Neural progenitor cell (in vitro differentiated cells): Measurements from ENCODE around the gene PPARGC1A. TPM values are rescaled to one million over a fixed set of nuclear protein-coding genes. Genes with fewer than 3 reads are reported as not detected.

Source experiments
- DNase-seq: peaks from one replicate; pipeline ENCODE4 v3.0.0-alpha.2; 2016; ENCODE audit warnings: low spot score
- H2AFZ ChIP-seq: fragments of 200-600 bp; sonication (generic); replicated peaks from 2 replicates; pipeline ENCODE4 v1.6.1; 2016; ENCODE audit warnings: antibody characterized with exemption
- H3F3A ChIP-seq: fragments of 200-600 bp; sonication (generic); 2 replicates; pipeline ENCODE4 v1.6.1; 2016; ENCODE audit warnings: antibody characterized with exemption, low read depth
- H3K27ac ChIP-seq: fragments of 200-600 bp; sonication (generic); 2 replicates; pipeline ENCODE4 v1.5.1; 2016; ENCODE audit warnings: mild to moderate bottlenecking
- H3K27me3 ChIP-seq: fragments of 200-600 bp; sonication (generic); 2 replicates; pipeline ENCODE4 v1.6.1; 2016; ENCODE audit warnings: mild to moderate bottlenecking, moderate library complexity
- H3K36me3 ChIP-seq: fragments of 200-600 bp; sonication (generic); 2 replicates; pipeline ENCODE4 v1.5.1; 2016
- H3K4me1 ChIP-seq: fragments of 200-600 bp; sonication (generic); 2 replicates; pipeline ENCODE4 v1.6.1; 2016; ENCODE audit warnings: mixed run types
- H3K4me2 ChIP-seq: fragments of 200-600 bp; sonication (generic); 2 replicates; pipeline ENCODE4 v1.6.1; 2016
- H3K4me3 ChIP-seq: fragments of 200-600 bp; sonication (generic); 2 replicates; pipeline ENCODE4 v1.5.1; 2016
- H3K79me2 ChIP-seq: fragments of 200-600 bp; sonication (generic); 2 replicates; pipeline ENCODE4 v1.6.1; 2016; ENCODE audit warnings: low read depth
- H3K9ac ChIP-seq: fragments of 200-600 bp; sonication (generic); 2 replicates; pipeline ENCODE4 v1.6.1; 2016
- H3K9me3 ChIP-seq: fragments of 200-600 bp; sonication (generic); 2 replicates; pipeline ENCODE4 v1.5.1; 2016; ENCODE audit warnings: low read depth
- H4K20me1 ChIP-seq: fragments of 200-600 bp; sonication (generic); 2 replicates; pipeline ENCODE4 v1.6.1; 2016; ENCODE audit warnings: low read depth
- H3K27ac Mint-ChIP-seq: 3 replicates; pipeline ENCODE4 v1.8.0; 2021; ENCODE audit warnings: mixed read lengths
- H3K27me3 Mint-ChIP-seq: 2 replicates; pipeline ENCODE4 v1.8.0; 2022; ENCODE audit warnings: low read depth, mild to moderate bottlenecking, inconsistent platforms, moderate library complexity, mixed read lengths; ENCODE audit not compliant: insufficient read depth
- H3K36me3 Mint-ChIP-seq: 3 replicates; pipeline ENCODE4 v1.8.0; 2021; ENCODE audit warnings: mixed read lengths
- H3K4me1 Mint-ChIP-seq: 3 replicates; pipeline ENCODE4 v1.8.0; 2021; ENCODE audit warnings: mixed read lengths
- H3K4me3 Mint-ChIP-seq: 3 replicates; pipeline ENCODE4 v1.8.0; 2021; ENCODE audit warnings: mild to moderate bottlenecking, moderate library complexity, mixed read lengths
- H3K9me3 Mint-ChIP-seq: 3 replicates; pipeline ENCODE4 v1.8.0; 2020; ENCODE audit warnings: mixed read lengths
- CTCF ChIP-seq: fragments of 200-600 bp; sonication (generic); IDR thresholded peaks from 2 replicates; pipeline ENCODE4 v1.5.1; 2017; ENCODE audit warnings: antibody characterized with exemption, mild to moderate bottlenecking
- EZH2 ChIP-seq: fragments of 200-600 bp; sonication (generic); IDR thresholded peaks from 2 replicates; pipeline ENCODE4 v1.6.1; 2017; ENCODE audit warnings: antibody characterized with exemption, mild to moderate bottlenecking, moderate library complexity
- EZH2phosphoT487 ChIP-seq: fragments of 200-600 bp; sonication (generic); IDR thresholded peaks from 2 replicates; pipeline ENCODE4 v1.6.1; 2017; ENCODE audit warnings: antibody characterized with exemption
- total RNA-seq: library from RNA; depleted of rRNA; stranded (reverse); fragments of >200 nt; gene quantifications from 2 replicates; pipeline ENCODE4 v1.2.3, GENCODE V29; 2015; ENCODE audit warnings: low replicate concordance

The PPARGC1A gene
- total RNA-seq, 1 donor from 2014 or later = 6.6 TPM

GRCh38 chr4:23779839-23780238 lies 110.0 kb downstream of the PPARGC1A start:
- H3K9me3 Mint-ChIP-seq = peaks cover 10% of the 10 kb centered on the region

DNA sequence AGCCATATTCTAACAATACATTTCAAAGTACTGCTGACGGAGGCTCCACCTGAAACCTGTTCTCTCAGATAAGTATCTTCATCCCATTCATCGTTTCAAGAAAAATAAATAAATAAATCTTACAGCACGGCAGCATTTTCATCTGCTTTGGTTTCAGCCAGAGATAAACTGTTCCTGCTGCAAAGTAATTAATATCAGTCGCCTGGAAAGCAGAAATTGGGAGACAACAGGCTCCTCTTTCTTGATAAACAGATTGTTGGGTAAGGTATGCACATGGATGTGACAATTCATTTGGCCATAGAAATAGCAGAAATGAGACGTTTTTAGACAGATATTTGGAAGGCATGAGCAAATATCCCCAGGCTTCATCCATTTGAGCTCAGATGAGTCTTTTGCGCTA lies 110.4 kb downstream of the PPARGC1A start:
- Histone ChIP-seq H3K79me2 (no peaks in the 10 kb centered on the region), H4K20me1 (no peaks in the 10 kb centered on the region), H3F3A (no peaks in the 10 kb centered on the region), H2AFZ (no peak overlapping the region), H3K9me3 (no peaks in the 10 kb centered on the region), H3K4me3 (no peak overlapping the region), H3K36me3 (no peaks in the 10 kb centered on the region), H3K27me3 (no peaks in the 10 kb centered on the region), H3K4me2 (no peak overlapping the region), H3K4me1 (no peaks in the 10 kb centered on the region), H3K27ac (no peak overlapping the region), H3K9ac (no peak overlapping the region)
- TF ChIP-seq CTCF = no peak
- TF ChIP-seq EZH2phosphoT487 = no peak
- TF ChIP-seq EZH2 = no peak
- Mint-ChIP-seq H3K9me3 (peaks cover 10% of the 10 kb centered on the region), H3K27me3 (peaks cover 2% of the 10 kb centered on the region), H3K27ac (no peak overlapping the region), H3K4me1 (no peaks in the 10 kb centered on the region), H3K4me3 (no peak overlapping the region), H3K36me3 (no peaks in the 10 kb centered on the region)
- no peak for DNase-seq

More at GRCh38 chr4:23779839-23780238, 110.0 kb downstream of the PPARGC1A start:
- no peaks in the 10 kb centered on the region for H4K20me1 ChIP-seq
- H3K27ac Mint-ChIP-seq = no peak overlapping the region
- no peaks in the 10 kb centered on the region for H3K4me1 Mint-ChIP-seq
- H3K36me3 ChIP-seq = no peaks in the 10 kb centered on the region
- H3F3A ChIP-seq = no peaks in the 10 kb centered on the region
- no peak overlapping the region for H3K4me2 ChIP-seq
- no peaks in the 10 kb centered on the region for H3K79me2 ChIP-seq
- H3K4me3 ChIP-seq = no peak overlapping the region
- H3K9me3 ChIP-seq = no peaks in the 10 kb centered on the region
- H3K4me3 Mint-ChIP-seq = no peak overlapping the region
- no peak overlapping the region for H3K27ac ChIP-seq
- H2AFZ ChIP-seq = no peak overlapping the region
- H3K9ac ChIP-seq = no peak overlapping the region
- peaks cover 2% of the 10 kb centered on the region for H3K27me3 Mint-ChIP-seq
- TF ChIP-seq CTCF (no peak), EZH2 (no peak), EZH2phosphoT487 (no peak)
- no peak for DNase-seq
- H3K4me1 ChIP-seq = no peaks in the 10 kb centered on the region
- no peaks in the 10 kb centered on the region for H3K27me3 ChIP-seq
- no peaks in the 10 kb centered on the region for H3K36me3 Mint-ChIP-seq

- Mint-ChIP-seq H3K4me1 (no peaks in the 10 kb centered on the region), H3K4me3 (no peak overlapping the region)
- DNase-seq = no peak
Observed at GRCh38 chr4:23775694-23776093, 114.2 kb downstream of the PPARGC1A start.

GRCh38 chr4:23774909-23775308 lies 114.9 kb downstream of the PPARGC1A start:
- no peaks in the 10 kb centered on the region for H3K36me3 Mint-ChIP-seq
- Histone ChIP-seq H2AFZ (no peak overlapping the region), H3K27me3 (no peaks in the 10 kb centered on the region), H3K9ac (no peak overlapping the region), H3K4me2 (no peak overlapping the region), H3K27ac (no peak overlapping the region), H3F3A (no peaks in the 10 kb centered on the region), H3K4me1 (no peaks in the 10 kb centered on the region), H4K20me1 (no peaks in the 10 kb centered on the region), H3K4me3 (no peak overlapping the region), H3K9me3 (no peaks in the 10 kb centered on the region), H3K79me2 (no peaks in the 10 kb centered on the region), H3K36me3 (no peaks in the 10 kb centered on the region)
- H3K27ac Mint-ChIP-seq = no peak overlapping the region
- TF ChIP-seq CTCF = no peak
- no peak for TF ChIP-seq EZH2phosphoT487
- no peak for TF ChIP-seq EZH2
- no peaks in the 10 kb centered on the region for H3K9me3 Mint-ChIP-seq
- H3K27me3 Mint-ChIP-seq = peaks cover 2% of the 10 kb centered on the region
- no peak for DNase-seq
- H3K4me3 Mint-ChIP-seq = no peak overlapping the region
- H3K4me1 Mint-ChIP-seq = no peaks in the 10 kb centered on the region

More at GRCh38 chr4:23775694-23776093, 114.2 kb downstream of the PPARGC1A start:
- no peaks in the 10 kb centered on the region for H3F3A ChIP-seq
- H3K9ac ChIP-seq = no peak overlapping the region
- Mint-ChIP-seq H3K27ac (no peak overlapping the region), H3K36me3 (no peaks in the 10 kb centered on the region), H3K9me3 (no peaks in the 10 kb centered on the region), H3K27me3 (peaks cover 2% of the 10 kb centered on the region)
- H3K36me3 ChIP-seq = no peaks in the 10 kb centered on the region
- no peaks in the 10 kb centered on the region for H3K79me2 ChIP-seq
- no peaks in the 10 kb centered on the region for H4K20me1 ChIP-seq
- no peaks in the 10 kb centered on the region for H3K27me3 ChIP-seq
- no peak overlapping the region for H3K27ac ChIP-seq
- H3K4me2 ChIP-seq = no peak overlapping the region
- no peak overlapping the region for H3K4me3 ChIP-seq
- H3K9me3 ChIP-seq = no peaks in the 10 kb centered on the region
- no peaks in the 10 kb centered on the region for H3K4me1 ChIP-seq
- no peak for TF ChIP-seq EZH2
- no peak overlapping the region for H2AFZ ChIP-seq
